ENCODE measurements around the gene GPRC5B. TPM values are rescaled to one million over a fixed set of nuclear protein-coding genes. Genes with fewer than 3 reads are reported as not detected.

Gene GPRC5B
- total RNA-seq, 3 donors from 2014 or later (not counting 1 experiment from before 2014, with no cell fraction given) = not detected

DNA sequence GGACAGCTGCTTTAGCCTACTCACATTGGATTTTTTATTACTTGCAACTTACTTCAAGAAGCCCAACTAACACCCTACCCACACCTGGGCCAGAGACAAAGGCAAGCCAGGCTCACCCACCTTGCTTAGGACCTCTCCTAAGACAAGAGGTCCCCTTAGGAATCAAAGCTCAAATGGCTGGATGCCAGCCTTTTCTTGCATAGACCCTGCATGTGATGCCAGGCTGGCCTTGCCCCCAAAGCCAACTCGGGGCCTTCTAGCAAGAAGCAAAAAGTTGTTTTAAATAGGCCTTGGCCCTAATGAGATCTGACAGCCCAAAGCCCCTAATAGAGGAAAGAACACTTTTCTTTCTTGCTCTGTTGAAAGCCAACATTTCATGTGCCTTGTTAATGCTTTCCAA, 20.7 kb downstream of the GPRC5B start:
- Histone ChIP-seq H3K27me3 (ENCODE audit: control insufficient read depth, insufficient read depth, low read length) (no peaks in the 10 kb centered on the region), H3K4me1 (ENCODE audit: control insufficient read depth, insufficient read depth, low read length) (no peaks in the 10 kb centered on the region), H3K9me3 (ENCODE audit: control insufficient read depth, insufficient read depth, low read length) (no peaks in the 10 kb centered on the region), H3K27ac (ENCODE audit: low read length) (no peak overlapping the region), H3K36me3 (ENCODE audit: control insufficient read depth, insufficient read depth, low read length) (no peaks in the 10 kb centered on the region), H3K4me3 (ENCODE audit: low read length) (no peak overlapping the region)
- Mint-ChIP-seq H3K27ac (no peak overlapping the region), H3K9me3 (no peaks in the 10 kb centered on the region), H3K4me1 (no peaks in the 10 kb centered on the region), H3K4me3 (no peak overlapping the region), H3K27me3 (ENCODE audit: low read depth in 2 of 2) (no peaks in the 10 kb centered on the region), H3K36me3 (no peaks in the 10 kb centered on the region)
- ATAC-seq = no peak
- no peak for DNase-seq
- intact Hi-C loops (cut with micrococcal nuclease) = no loop called here
- TF ChIP-seq, protein P1, sequence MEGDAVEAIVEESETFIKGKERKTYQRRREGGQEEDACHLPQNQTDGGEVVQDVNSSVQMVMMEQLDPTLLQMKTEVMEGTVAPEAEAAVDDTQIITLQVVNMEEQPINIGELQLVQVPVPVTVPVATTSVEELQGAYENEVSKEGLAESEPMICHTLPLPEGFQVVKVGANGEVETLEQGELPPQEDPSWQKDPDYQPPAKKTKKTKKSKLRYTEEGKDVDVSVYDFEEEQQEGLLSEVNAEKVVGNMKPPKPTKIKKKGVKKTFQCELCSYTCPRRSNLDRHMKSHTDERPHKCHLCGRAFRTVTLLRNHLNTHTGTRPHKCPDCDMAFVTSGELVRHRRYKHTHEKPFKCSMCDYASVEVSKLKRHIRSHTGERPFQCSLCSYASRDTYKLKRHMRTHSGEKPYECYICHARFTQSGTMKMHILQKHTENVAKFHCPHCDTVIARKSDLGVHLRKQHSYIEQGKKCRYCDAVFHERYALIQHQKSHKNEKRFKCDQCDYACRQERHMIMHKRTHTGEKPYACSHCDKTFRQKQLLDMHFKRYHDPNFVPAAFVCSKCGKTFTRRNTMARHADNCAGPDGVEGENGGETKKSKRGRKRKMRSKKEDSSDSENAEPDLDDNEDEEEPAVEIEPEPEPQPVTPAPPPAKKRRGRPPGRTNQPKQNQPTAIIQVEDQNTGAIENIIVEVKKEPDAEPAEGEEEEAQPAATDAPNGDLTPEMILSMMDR (IDR thresholded peaks at IDR 0.05) = no peak
- 65% methylated on average over 1 of the region's 1 CpG for WGBS (ENCODE audit: insufficient coverage)

- no peak for DNase-seq
- Mint-ChIP-seq H3K9me3 (no peaks in the 10 kb centered on the region), H3K27me3 (ENCODE audit: low read depth in 2 of 2) (peaks cover 0 to 2% of the 10 kb centered on the region in 2 donors), H3K27ac (no peak overlapping the region), H3K36me3 (no peaks in the 10 kb centered on the region), H3K4me1 (no peaks in the 10 kb centered on the region), H3K4me3 (no peak overlapping the region)
- TF ChIP-seq, protein P1 (IDR thresholded peaks at IDR 0.05) = no peak
- no peak for ATAC-seq
- intact Hi-C loops (cut with micrococcal nuclease) = no loop called here
- WGBS (ENCODE audit: insufficient coverage) = 94% methylated on average over 14 of the region's 16 CpGs
- Histone ChIP-seq H3K27ac (ENCODE audit: low read length) (no peak overlapping the region), H3K36me3 (ENCODE audit: control insufficient read depth, insufficient read depth, low read length) (no peaks in the 10 kb centered on the region), H3K4me3 (ENCODE audit: low read length) (no peak overlapping the region), H3K27me3 (ENCODE audit: control insufficient read depth, insufficient read depth, low read length) (no peaks in the 10 kb centered on the region), H3K9me3 (ENCODE audit: control insufficient read depth, insufficient read depth, low read length) (no peaks in the 10 kb centered on the region), H3K4me1 (ENCODE audit: control insufficient read depth, insufficient read depth, low read length) (no peaks in the 10 kb centered on the region)
These were observed 22.8 kb downstream of the GPRC5B start for GRCh38 chr16:19861811-19862327.

DNA sequence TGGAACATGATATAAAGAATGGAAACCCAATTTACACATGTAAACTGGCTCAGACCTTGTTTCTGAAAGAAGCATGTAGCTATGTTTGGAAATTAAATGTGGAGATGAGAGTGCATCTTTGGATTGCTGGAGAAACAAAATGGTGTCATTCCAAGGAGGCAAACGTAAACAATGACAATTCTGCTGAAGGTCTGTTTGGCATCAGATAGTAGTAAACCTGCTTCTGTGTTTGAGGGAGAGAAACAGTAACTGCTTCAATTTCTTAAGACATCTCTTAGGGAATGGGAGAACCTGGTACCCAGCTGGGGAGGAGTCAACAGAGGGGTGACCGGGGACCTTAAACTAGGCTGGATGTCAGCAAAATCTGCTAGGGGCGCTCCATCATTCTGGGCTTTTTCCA, 23.5 kb downstream of the GPRC5B start:
- DNase-seq = no peak
- ATAC-seq = no peak
- Mint-ChIP-seq H3K4me3 (no peak overlapping the region), H3K27ac (no peak overlapping the region), H3K36me3 (no peaks in the 10 kb centered on the region), H3K9me3 (no peaks in the 10 kb centered on the region), H3K27me3 (ENCODE audit: low read depth in 2 of 2) (peaks cover 0 to 10% of the 10 kb centered on the region in 2 donors), H3K4me1 (no peaks in the 10 kb centered on the region)
- WGBS (ENCODE audit: insufficient coverage) = 79% methylated on average over 3 of the region's 3 CpGs
- Histone ChIP-seq H3K4me3 (ENCODE audit: low read length) (no peak overlapping the region), H3K27me3 (ENCODE audit: control insufficient read depth, insufficient read depth, low read length) (no peaks in the 10 kb centered on the region), H3K9me3 (ENCODE audit: control insufficient read depth, insufficient read depth, low read length) (no peaks in the 10 kb centered on the region), H3K4me1 (ENCODE audit: control insufficient read depth, insufficient read depth, low read length) (no peaks in the 10 kb centered on the region), H3K27ac (ENCODE audit: low read length) (no peak overlapping the region), H3K36me3 (ENCODE audit: control insufficient read depth, insufficient read depth, low read length) (no peaks in the 10 kb centered on the region)
- intact Hi-C loops (cut with micrococcal nuclease) = no loop called here
- TF ChIP-seq, protein P1 (IDR thresholded peaks at IDR 0.05) = no peak

Data from natural killer cell (primary cell).